H9 (cell line): ENCODE results near the gene RNF208. TPM values are rescaled to one million over a fixed set of nuclear protein-coding genes. Genes with fewer than 3 reads are reported as not detected.

Source experiments
- DNase-seq: peaks from one replicate; pipeline ENCODE4 v3.0.0-alpha.2; 2017
- H2AFZ ChIP-seq: one replicate; pipeline ENCODE4 v1.6.1; 2013; ENCODE audit warnings: mild to moderate bottlenecking, low read length, control low read depth, moderate library complexity
- H2AK5ac ChIP-seq: 2 replicates; pipeline ENCODE4 v1.6.1; 2013; ENCODE audit warnings: low read length, control low read depth, mixed read lengths; ENCODE audit not compliant: insufficient read length
- H2BK120ac ChIP-seq: one replicate; pipeline ENCODE4 v1.6.1; 2013; ENCODE audit warnings: low read depth, mild to moderate bottlenecking, low read length, control low read depth, inconsistent platforms; ENCODE audit not compliant: poor library complexity, severe bottlenecking
- H2BK12ac ChIP-seq: 2 replicates; pipeline ENCODE4 v1.6.1; 2013; ENCODE audit warnings: low read length, control low read depth, mixed read lengths, low read depth; ENCODE audit not compliant: insufficient read length
- H2BK15ac ChIP-seq: 2 replicates; pipeline ENCODE4 v1.6.1; 2013; ENCODE audit warnings: low read depth, low read length, control low read depth
- H2BK20ac ChIP-seq: one replicate; pipeline ENCODE4 v1.6.1; 2013; ENCODE audit warnings: low read depth, mild to moderate bottlenecking, low read length, control low read depth, inconsistent platforms; ENCODE audit not compliant: poor library complexity, severe bottlenecking
- H2BK5ac ChIP-seq: 2 replicates; pipeline ENCODE4 v1.6.1; 2013; ENCODE audit warnings: low read length, control low read depth, mixed read lengths; ENCODE audit not compliant: insufficient read length
- H3K14ac ChIP-seq: 2 replicates; pipeline ENCODE4 v1.6.1; 2013; ENCODE audit warnings: low read length, control low read depth; ENCODE audit not compliant: insufficient read depth
- H3K18ac ChIP-seq: 2 replicates; pipeline ENCODE4 v1.6.1; 2013; ENCODE audit warnings: low read depth, mild to moderate bottlenecking, mixed read lengths, low read length, control low read depth; ENCODE audit not compliant: insufficient read length
- H3K23ac ChIP-seq: 2 replicates; pipeline ENCODE4 v1.6.1; 2013; ENCODE audit warnings: low read length, control low read depth, mixed read lengths, low read depth; ENCODE audit not compliant: insufficient read length
- H3K23me2 ChIP-seq: 2 replicates; pipeline ENCODE4 v1.6.1; 2013; ENCODE audit warnings: low read depth, mild to moderate bottlenecking, mixed read lengths, low read length, control low read depth; ENCODE audit not compliant: insufficient read length, poor library complexity, severe bottlenecking
- H3K27ac ChIP-seq: 2 replicates; pipeline ENCODE4 v1.5.1; 2013; ENCODE audit warnings: low read length, control low read depth, mixed read lengths, low read depth; ENCODE audit not compliant: insufficient read length
- H3K27me3 ChIP-seq: 2 replicates; pipeline ENCODE4 v1.6.1; 2013; ENCODE audit warnings: low read length, control low read depth, inconsistent platforms; ENCODE audit not compliant: insufficient read depth
- H3K4ac ChIP-seq: 2 replicates; pipeline ENCODE4 v1.6.1; 2013; ENCODE audit warnings: low read depth, mild to moderate bottlenecking, control low read depth, inconsistent platforms, low read length, moderate library complexity
- H3K4me1 ChIP-seq: 2 replicates; pipeline ENCODE4 v1.6.1; 2013; ENCODE audit warnings: low read length, control low read depth, inconsistent platforms; ENCODE audit not compliant: insufficient read depth
- H3K4me2 ChIP-seq: 2 replicates; pipeline ENCODE4 v1.6.1; 2013; ENCODE audit warnings: low read length, control low read depth, mixed read lengths; ENCODE audit not compliant: insufficient read length, insufficient read depth
- H3K56ac ChIP-seq: 2 replicates; pipeline ENCODE4 v1.6.1; 2013; ENCODE audit warnings: low read depth, mild to moderate bottlenecking, mixed read lengths, low read length, control low read depth; ENCODE audit not compliant: insufficient read length
- H3K79me1 ChIP-seq: 2 replicates; pipeline ENCODE4 v1.6.1; 2013; ENCODE audit warnings: low read depth, mild to moderate bottlenecking, moderate library complexity, low read length, control low read depth, inconsistent platforms; ENCODE audit not compliant: insufficient read depth, poor library complexity, severe bottlenecking
- H3K79me2 ChIP-seq: 2 replicates; pipeline ENCODE4 v1.6.1; 2013; ENCODE audit warnings: low read length, control low read depth, inconsistent platforms; ENCODE audit not compliant: insufficient read depth
- H3K9ac ChIP-seq: 2 replicates; pipeline ENCODE4 v1.6.1; 2013; ENCODE audit warnings: low read length, control low read depth, mixed read lengths; ENCODE audit not compliant: insufficient read length; ENCODE audit errors: extremely low read depth
- H3K9me3 ChIP-seq: one replicate; pipeline ENCODE4 v1.6.1; 2013; ENCODE audit warnings: low read depth, low read length, inconsistent platforms; ENCODE audit not compliant: control insufficient read depth
- H3T11ph ChIP-seq: one replicate; pipeline ENCODE4 v1.6.1; 2013; ENCODE audit warnings: mild to moderate bottlenecking, low read length, control low read depth, inconsistent platforms
- H4K20me1 ChIP-seq: one replicate; pipeline ENCODE4 v1.6.1; 2013; ENCODE audit not compliant: control insufficient read depth, insufficient read length, insufficient read depth
- H4K5ac ChIP-seq: 2 replicates; pipeline ENCODE4 v1.6.1; 2013; ENCODE audit warnings: low read depth, mild to moderate bottlenecking, mixed read lengths, low read length, control low read depth; ENCODE audit not compliant: insufficient read length
- H4K8ac ChIP-seq: replicated peaks from 2 replicates; pipeline ENCODE4 v1.6.1; 2013; ENCODE audit warnings: low read length, control low read depth, mixed read lengths, low read depth; ENCODE audit not compliant: insufficient read length
- H4K91ac ChIP-seq: 2 replicates; pipeline ENCODE4 v1.6.1; 2013; ENCODE audit warnings: low read depth, mild to moderate bottlenecking, moderate library complexity, mixed read lengths, low read length, control low read depth; ENCODE audit not compliant: insufficient read length
- H3K27ac Mint-ChIP-seq, 3 experiments: 2 replicates in 2 of 3; 3 replicates in 1 of 3; pipeline ENCODE4 v1.8.0; 2020 to 2021; ENCODE audit warnings: mixed read lengths in 3 of 3, mild to moderate bottlenecking in 1 of 3, moderate library complexity in 1 of 3
- H3K27me3 Mint-ChIP-seq: 2 replicates; pipeline ENCODE4 v1.8.0; 2021; ENCODE audit warnings: low read depth, mild to moderate bottlenecking, moderate library complexity, mixed read lengths
- H3K36me3 Mint-ChIP-seq, 3 experiments: 2 replicates in 2 of 3; 3 replicates in 1 of 3; pipeline ENCODE4 v1.8.0; 2020 to 2021; ENCODE audit warnings: low read depth in 3 of 3, mixed read lengths in 3 of 3; ENCODE audit not compliant: insufficient read depth in 1 of 3
- H3K4me1 Mint-ChIP-seq, 2 experiments: 2 replicates each; pipeline ENCODE4 v1.8.0; 2020; ENCODE audit warnings: mixed read lengths in 2 of 2
- H3K4me3 Mint-ChIP-seq, 2 experiments: 2 replicates in 1 of 2; 3 replicates in 1 of 2; pipeline ENCODE4 v1.8.0; 2020 to 2021; ENCODE audit warnings: mild to moderate bottlenecking in 2 of 2, mixed read lengths in 2 of 2, moderate library complexity in 1 of 2
- H3K9me3 Mint-ChIP-seq, 2 experiments: 2 replicates in 1 of 2; 3 replicates in 1 of 2; pipeline ENCODE4 v1.8.0; 2020; ENCODE audit warnings: mild to moderate bottlenecking in 2 of 2, mixed read lengths in 2 of 2, moderate library complexity in 1 of 2
- WGBS: extraction: QIAGEN DNeasy Blood & Tissue Kit; methylation state at CpG from one replicate; pipeline ENCODE4 v1.1.7; 2013; ENCODE audit warnings: missing lambda C conversion rate, low lambda C conversion rate, mixed read lengths; ENCODE audit not compliant: insufficient read length; ENCODE audit errors: extremely low coverage; 5-methylcytosine and 5-hydroxymethylcytosine counted together
- total RNA-seq: library from RNA; stranded (reverse); gene quantifications from 2 replicates; pipeline ENCODE4 v1.2.1, GENCODE V29; 2021
- TF ChIP-seq, protein P1 (sequence below): fragments of 200-600 bp; sonication (generic); conservative IDR thresholded peaks from 3 replicates; pipeline ENCODE4 v1.8.0; 2021; ENCODE audit warnings: antibody characterized with exemption, mild to moderate bottlenecking

Gene RNF208
- total RNA-seq, 1 experiment from 2014 or later, result 7.7 TPM

DNA sequence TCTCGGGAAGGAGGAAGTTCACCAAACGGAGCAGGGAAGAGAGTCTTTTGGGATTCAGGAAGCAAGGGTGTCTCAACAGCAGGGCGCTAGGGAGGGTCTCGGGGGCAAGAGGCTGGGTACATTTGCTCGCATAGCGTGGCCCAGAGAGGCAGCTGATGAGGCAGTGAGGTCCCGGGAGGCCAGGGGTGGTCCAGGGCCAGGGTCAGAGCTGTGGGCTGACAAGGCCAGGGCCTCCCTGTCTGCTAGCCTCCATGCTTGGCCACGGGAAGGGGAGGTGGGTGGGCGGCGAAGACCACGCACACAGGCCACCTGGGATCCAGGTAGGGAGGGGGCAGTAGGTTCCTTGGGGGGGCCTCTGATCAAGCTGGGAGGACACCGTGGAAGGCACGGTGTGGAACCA is 10.5 kb downstream of the RNF208 start:
- Histone ChIP-seq H3K4me1 (no peaks in the 10 kb centered on the region), H3K79me2 (no peaks in the 10 kb centered on the region), H3K27me3 (no peaks in the 10 kb centered on the region), H2BK120ac (no peak overlapping the region), H3K4me2 (no peak overlapping the region), H3K23ac (no peak overlapping the region), H4K8ac (no peak overlapping the region), H2AFZ (no peak overlapping the region), H3K4ac (no peak overlapping the region), H3K79me1 (peaks cover 7% of the 10 kb centered on the region), H2AK5ac (no peak overlapping the region), H4K20me1 (no peaks in the 10 kb centered on the region), H3T11ph (no peak overlapping the region), H2BK12ac (no peak overlapping the region), H4K91ac (no peak overlapping the region), H3K18ac (no peak overlapping the region), H3K23me2 (no peaks in the 10 kb centered on the region), H3K27ac (no peak overlapping the region), H2BK20ac (no peak overlapping the region), H3K9me3 (no peaks in the 10 kb centered on the region), H2BK5ac (no peak overlapping the region), H3K9ac (no peak overlapping the region), H3K56ac (no peak overlapping the region), H3K14ac (no peak overlapping the region), H4K5ac (no peak overlapping the region), H2BK15ac (no peak overlapping the region)
- no CpG with 5 or more reads among the region's 13 CpGs for WGBS
- Mint-ChIP-seq H3K4me1 (peaks cover 3 to 8% of the 10 kb centered on the region in 2 experiments), H3K27ac (no peak overlapping the region), H3K4me3 (no peak overlapping the region), H3K36me3 (peaks cover 11 to 47% (median 42%) of the 10 kb centered on the region in 3 experiments; a peak in 6 of 7 replicates), H3K9me3 (no peaks in the 10 kb centered on the region), H3K27me3 (no peaks in the 10 kb centered on the region)
- no peak for DNase-seq
- TF ChIP-seq, protein P1, sequence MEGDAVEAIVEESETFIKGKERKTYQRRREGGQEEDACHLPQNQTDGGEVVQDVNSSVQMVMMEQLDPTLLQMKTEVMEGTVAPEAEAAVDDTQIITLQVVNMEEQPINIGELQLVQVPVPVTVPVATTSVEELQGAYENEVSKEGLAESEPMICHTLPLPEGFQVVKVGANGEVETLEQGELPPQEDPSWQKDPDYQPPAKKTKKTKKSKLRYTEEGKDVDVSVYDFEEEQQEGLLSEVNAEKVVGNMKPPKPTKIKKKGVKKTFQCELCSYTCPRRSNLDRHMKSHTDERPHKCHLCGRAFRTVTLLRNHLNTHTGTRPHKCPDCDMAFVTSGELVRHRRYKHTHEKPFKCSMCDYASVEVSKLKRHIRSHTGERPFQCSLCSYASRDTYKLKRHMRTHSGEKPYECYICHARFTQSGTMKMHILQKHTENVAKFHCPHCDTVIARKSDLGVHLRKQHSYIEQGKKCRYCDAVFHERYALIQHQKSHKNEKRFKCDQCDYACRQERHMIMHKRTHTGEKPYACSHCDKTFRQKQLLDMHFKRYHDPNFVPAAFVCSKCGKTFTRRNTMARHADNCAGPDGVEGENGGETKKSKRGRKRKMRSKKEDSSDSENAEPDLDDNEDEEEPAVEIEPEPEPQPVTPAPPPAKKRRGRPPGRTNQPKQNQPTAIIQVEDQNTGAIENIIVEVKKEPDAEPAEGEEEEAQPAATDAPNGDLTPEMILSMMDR, result no peak
